ENCODE data around the gene PAIP1. TPM values are rescaled to one million over a fixed set of nuclear protein-coding genes. Genes with fewer than 3 reads are reported as not detected.
"Not testable (repeated sequence)": the region's sequence is repeated elsewhere in the genome, so short reads cannot be mapped to it uniquely, and the experiment has no call there.

PAIP1 gene
- total and polyA plus RNA-seq, 7 donors: 37.9 to 123 (median 89.9) TPM

DNA sequence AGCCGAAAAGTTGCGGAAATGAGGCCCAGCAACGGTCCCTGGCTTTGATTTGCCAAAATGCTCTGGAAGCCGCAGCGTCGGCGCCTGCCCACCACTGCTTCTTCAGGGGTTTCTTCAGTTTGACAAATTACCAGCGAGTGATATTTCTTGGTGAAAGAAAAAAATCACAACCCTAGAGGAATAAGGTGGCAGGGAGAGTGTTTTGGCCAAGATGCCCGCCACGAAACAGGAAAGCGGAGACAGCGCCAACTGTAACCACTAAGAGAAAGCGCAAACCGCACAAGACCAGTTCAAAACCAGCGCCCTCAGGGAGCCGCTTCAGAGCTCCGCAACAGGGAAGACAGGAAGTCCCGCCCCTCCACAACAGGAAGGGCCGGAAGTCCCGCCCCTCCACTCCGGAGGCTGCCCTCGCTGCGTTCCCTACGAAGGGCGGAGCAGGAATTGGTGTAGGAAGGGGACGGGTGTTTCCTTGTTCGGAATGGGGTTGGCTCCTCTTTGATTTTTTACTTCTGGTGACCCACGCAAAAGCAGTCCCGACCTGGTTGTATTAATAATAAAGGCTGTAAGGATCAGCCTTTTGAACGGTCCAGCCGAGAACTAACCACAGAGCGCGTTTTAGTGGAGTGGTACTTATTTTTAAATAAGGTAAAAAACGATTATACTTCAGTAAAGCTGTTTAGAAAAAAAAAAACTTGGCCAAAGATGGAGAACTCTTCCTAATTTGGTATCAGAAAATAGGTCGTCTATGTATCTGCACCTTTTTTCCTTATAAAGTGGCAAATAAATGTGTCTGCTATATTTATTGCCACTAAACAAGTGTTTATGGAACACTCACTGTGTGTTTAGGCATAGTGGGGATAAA lies 41.8 kb downstream of the PAIP1 start, which contains the start of gene C5orf34:
Gene C5orf34, minus strand, starts transcription at position 333 of the 862 bp plus-strand sequence. CDS start 5,809 bp downstream, outside the sequence.
- WGBS, 2 donors: 0% methylated on average over 35 of the region's 35 CpGs
- TF ChIP-seq POLR2A (IDR thresholded peaks at IDR 0.05): peak; percentile 59 to 64
- peak; percentile 61 to 91 (median 80) for TF ChIP-seq POLR2AphosphoS5 (IDR thresholded peaks at IDR 0.05)
- TF ChIP-seq EP300 (IDR thresholded peaks at IDR 0.05): no peak
- TF ChIP-seq, protein P1, sequence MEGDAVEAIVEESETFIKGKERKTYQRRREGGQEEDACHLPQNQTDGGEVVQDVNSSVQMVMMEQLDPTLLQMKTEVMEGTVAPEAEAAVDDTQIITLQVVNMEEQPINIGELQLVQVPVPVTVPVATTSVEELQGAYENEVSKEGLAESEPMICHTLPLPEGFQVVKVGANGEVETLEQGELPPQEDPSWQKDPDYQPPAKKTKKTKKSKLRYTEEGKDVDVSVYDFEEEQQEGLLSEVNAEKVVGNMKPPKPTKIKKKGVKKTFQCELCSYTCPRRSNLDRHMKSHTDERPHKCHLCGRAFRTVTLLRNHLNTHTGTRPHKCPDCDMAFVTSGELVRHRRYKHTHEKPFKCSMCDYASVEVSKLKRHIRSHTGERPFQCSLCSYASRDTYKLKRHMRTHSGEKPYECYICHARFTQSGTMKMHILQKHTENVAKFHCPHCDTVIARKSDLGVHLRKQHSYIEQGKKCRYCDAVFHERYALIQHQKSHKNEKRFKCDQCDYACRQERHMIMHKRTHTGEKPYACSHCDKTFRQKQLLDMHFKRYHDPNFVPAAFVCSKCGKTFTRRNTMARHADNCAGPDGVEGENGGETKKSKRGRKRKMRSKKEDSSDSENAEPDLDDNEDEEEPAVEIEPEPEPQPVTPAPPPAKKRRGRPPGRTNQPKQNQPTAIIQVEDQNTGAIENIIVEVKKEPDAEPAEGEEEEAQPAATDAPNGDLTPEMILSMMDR (IDR thresholded peaks at IDR 0.05): no peak
- no peaks in the 10 kb centered on the region for H3K36me3 ChIP-seq
- no peaks in the 10 kb centered on the region for H3K27me3 ChIP-seq
- H3K4me1 ChIP-seq: peaks cover 0 to 24% (median 20%) of the 10 kb centered on the region in 4 donors
- peak within 1 kb of the TSS; percentile 84 to 91 (median 88) for H3K27ac ChIP-seq
- intact Hi-C loops (cut with DNase I): loop anchor here (2.0 to 10.0 kb wide), 3 partner anchors 32 to 200 kb away; partner anchors contain the start of genes HMGCS1, PAIP1 and TMEM267
- H3K9me3 ChIP-seq: no peaks in the 10 kb centered on the region
- peak; percentile 98 for DNase-seq
- peak within 1 kb of the TSS; percentile 49 to 67 (median 62) for H3K4me3 ChIP-seq

DNA sequence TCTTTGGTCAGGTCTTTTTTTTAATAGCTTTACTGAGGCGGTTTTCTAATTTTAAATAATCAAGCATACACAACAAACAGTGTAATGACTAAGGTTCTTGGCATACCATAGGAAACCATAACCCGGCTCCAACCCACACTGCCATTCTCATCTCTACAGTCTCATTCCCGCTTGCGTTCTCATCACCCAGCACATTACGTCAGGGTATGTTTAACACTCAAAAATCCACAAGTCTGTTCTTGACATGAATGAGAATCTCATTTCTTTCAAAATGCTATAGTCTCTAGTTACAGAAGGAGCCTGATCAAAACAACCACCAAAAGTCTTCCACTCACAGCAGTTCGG lies 42.4 kb downstream of the PAIP1 start:
- intact Hi-C loops (cut with DNase I): loop anchor here (2.0 to 10.0 kb wide), 2 partner anchors 32 to 200 kb away; partner anchors contain the start of genes HMGCS1 and TMEM267
- TF ChIP-seq, protein P1 (IDR thresholded peaks at IDR 0.05): no peak
- TF ChIP-seq EP300 (IDR thresholded peaks at IDR 0.05) (no peak), POLR2A (IDR thresholded peaks at IDR 0.05) (no peak), POLR2AphosphoS5 (IDR thresholded peaks at IDR 0.05) (no peak)
- Histone ChIP-seq H3K27ac (peak overlapping the region; percentile 84 to 91 (median 88)), H3K4me3 (peak overlapping the region; percentile 49 to 67 (median 62)), H3K9me3 (no peaks in the 10 kb centered on the region), H3K36me3 (no peaks in the 10 kb centered on the region), H3K4me1 (peaks cover 0 to 24% (median 20%) of the 10 kb centered on the region in 4 donors), H3K27me3 (no peaks in the 10 kb centered on the region)
- WGBS, 2 donors: 0 to 2% methylated on average over 6 of the region's 6 CpGs
- no peak for DNase-seq

DNA sequence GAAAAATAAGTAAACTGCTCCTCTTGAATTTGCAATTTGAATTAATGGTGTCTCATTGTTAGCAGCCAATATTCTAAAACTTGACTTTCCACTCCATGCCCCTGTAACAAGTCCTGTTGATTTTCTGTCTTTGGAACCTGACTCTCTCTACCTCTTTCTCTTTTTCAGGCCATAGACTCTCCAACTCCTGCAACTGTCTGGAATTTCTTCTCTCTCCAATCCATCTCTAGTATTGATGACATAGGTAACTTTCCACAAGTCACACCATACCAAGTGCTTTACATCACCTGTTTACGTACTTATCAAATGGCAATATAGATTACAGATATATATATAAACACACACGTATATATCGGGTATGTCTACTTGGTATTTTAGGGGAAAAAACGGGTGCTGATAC lies 42.9 kb downstream of the PAIP1 start:
- H3K27ac ChIP-seq: peak overlapping the region in 3 of 4 donors; percentile 84 to 91 (median 88)

DNA sequence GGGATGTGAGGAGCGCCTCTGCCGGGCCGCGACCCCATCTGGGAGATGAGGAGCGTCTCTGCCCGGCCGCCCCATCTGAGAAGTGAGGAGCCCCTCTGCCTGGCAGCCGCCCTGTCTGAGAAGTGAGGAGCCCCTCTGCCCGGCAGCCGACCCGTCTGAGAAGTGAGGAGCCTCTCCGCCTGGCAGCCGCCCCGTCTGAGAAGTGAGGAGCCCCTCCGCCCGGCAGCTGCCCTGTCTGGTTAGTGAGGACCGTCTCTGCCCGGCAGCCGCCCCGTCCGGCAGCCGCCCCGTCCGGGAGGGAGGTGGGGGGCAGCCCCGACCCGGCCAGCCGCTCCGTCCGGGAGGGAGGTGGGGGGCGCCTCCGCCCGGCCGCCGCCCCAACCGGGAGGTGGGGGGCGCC lies 45.8 kb downstream of the PAIP1 start:
- not testable (repeated sequence) for H3K27ac ChIP-seq, DNase-seq, H3K27me3 ChIP-seq, H3K9me3 ChIP-seq, H3K36me3 ChIP-seq, H3K4me3 ChIP-seq
- peaks cover 0 to 24% (median 19%) of the 10 kb centered on the region in 4 donors for H3K4me1 ChIP-seq
- WGBS, 2 donors: 92 to 93% methylated on average over 36 of the region's 36 CpGs
- intact Hi-C loops (cut with DNase I): loop anchor here (10.0 kb wide), 1 partner anchor 196 kb away; the partner anchor contains the start of gene HMGCS1

More for the DNA sequence above, 42.9 kb downstream of the PAIP1 start:
- TF ChIP-seq POLR2A (IDR thresholded peaks at IDR 0.05): no peak
- Histone ChIP-seq H3K4me1 (peaks cover 0 to 24% (median 20%) of the 10 kb centered on the region in 4 donors), H3K9me3 (no peaks in the 10 kb centered on the region), H3K27me3 (no peaks in the 10 kb centered on the region), H3K4me3 (peak overlapping the region; percentile 49 to 67 (median 62)), H3K36me3 (no peaks in the 10 kb centered on the region)
- 8 to 26% methylated on average over 4 of the region's 4 CpGs for WGBS, 2 donors
- no peak for DNase-seq
- intact Hi-C loops (cut with DNase I): loop anchor here (2.0 to 10.0 kb wide), 2 partner anchors 31 to 199 kb away; partner anchors contain the start of genes HMGCS1 and TMEM267

DNA sequence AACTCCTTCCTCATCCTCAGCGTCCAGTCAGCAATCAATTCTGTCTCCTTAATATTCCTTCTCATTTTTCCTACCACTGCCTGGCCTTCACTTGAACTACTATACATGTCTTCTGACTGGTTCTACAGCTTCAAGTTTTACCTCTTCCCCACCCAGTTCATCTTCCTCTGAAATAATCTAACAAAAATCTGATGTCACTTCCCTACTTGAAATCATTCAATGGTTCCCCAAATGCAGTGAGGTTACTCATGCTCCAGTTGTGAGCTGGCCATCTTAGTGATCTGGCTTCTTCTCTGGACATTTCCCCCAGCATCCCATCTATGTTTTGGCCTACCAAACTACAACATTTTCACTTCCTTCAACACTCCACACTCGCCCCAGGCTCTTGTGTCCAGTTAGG lies 58.3 kb downstream of the PAIP1 start:
- WGBS, 2 donors: 92 to 94% methylated on average over 2 of the region's 2 CpGs
- intact Hi-C loops (cut with DNase I): no loop called here
- TF ChIP-seq EP300 (IDR thresholded peaks at IDR 0.05) (no peak), POLR2A (IDR thresholded peaks at IDR 0.05) (no peak), POLR2AphosphoS5 (IDR thresholded peaks at IDR 0.05) (no peak)
- TF ChIP-seq, protein P1 (IDR thresholded peaks at IDR 0.05): no peak

More for the DNA sequence above, 58.3 kb downstream of the PAIP1 start:
- Histone ChIP-seq H3K4me1 (no peaks in the 10 kb centered on the region), H3K27ac (no peak overlapping the region), H3K4me3 (no peak overlapping the region), H3K27me3 (no peaks in the 10 kb centered on the region), H3K9me3 (no peaks in the 10 kb centered on the region), H3K36me3 (peaks cover 0 to 9% (median 0%) of the 10 kb centered on the region in 4 donors)
- no peak for DNase-seq

Measured in sigmoid colon (tissue), 7 donors.